HepG2 (cell line): ENCODE results near the gene RPS6KA2. TPM values are rescaled to one million over a fixed set of nuclear protein-coding genes. Genes with fewer than 3 reads are reported as not detected.

ENCODE experiments used
- DMTF1 ChIP-seq: sonication (generic); formaldehyde crosslinking; IDR thresholded peaks from 2 replicates; pipeline ENCODE4 v1.4.0; 2020; ENCODE audit warnings: mild to moderate bottlenecking, missing genetic modification reagents
- GLI4 ChIP-seq: sonication (generic); formaldehyde crosslinking; IDR thresholded peaks from 2 replicates; pipeline ENCODE4 v1.5.1; 2020; ENCODE audit warnings: missing genetic modification reagents, mild to moderate bottlenecking, moderate library complexity, borderline replicate concordance
- HDAC1 ChIP-seq: sonication (generic); formaldehyde crosslinking; IDR thresholded peaks from 2 replicates; pipeline ENCODE4 v1.5.1; 2020; ENCODE audit warnings: mild to moderate bottlenecking, missing genetic modification reagents
- LBX2 ChIP-seq: sonication (generic); formaldehyde crosslinking; IDR thresholded peaks from 2 replicates; pipeline ENCODE4 v1.5.0; 2020; ENCODE audit warnings: missing genetic modification reagents, mild to moderate bottlenecking, borderline replicate concordance
- NFE2L1 ChIP-seq: sonication (generic); formaldehyde crosslinking; IDR thresholded peaks from 2 replicates; pipeline ENCODE4 v1.4.0; 2020; ENCODE audit warnings: missing genetic modification reagents, mild to moderate bottlenecking, borderline replicate concordance
- NR2F6 ChIP-seq, 2 experiments: IDR thresholded peaks; 2 replicates each; pipeline ENCODE4 v1.6.1; 2016; ENCODE audit warnings: antibody characterized with exemption in 1 of 2, mild to moderate bottlenecking in 1 of 2
- TFAP4 ChIP-seq: sonication (generic); IDR thresholded peaks from 2 replicates; pipeline ENCODE4 v1.6.1; 2016; ENCODE audit warnings: low read depth, borderline replicate concordance
- TRIM22 ChIP-seq: fragments of 450-650 bp; IDR thresholded peaks from 2 replicates; pipeline ENCODE4 v1.6.1; 2017
- ZFP62 ChIP-seq: sonication (generic); formaldehyde crosslinking; IDR thresholded peaks from 2 replicates; pipeline ENCODE4 v1.4.0; 2020; ENCODE audit warnings: missing genetic modification reagents
- ZMYM2 ChIP-seq: sonication (generic); formaldehyde crosslinking; IDR thresholded peaks from 2 replicates; pipeline ENCODE4 v1.8.0; 2022; ENCODE audit warnings: mild to moderate bottlenecking, missing genetic modification reagents
- ZNF224 ChIP-seq: sonication (generic); formaldehyde crosslinking; IDR thresholded peaks from 2 replicates; pipeline ENCODE4 v1.5.0; 2020; ENCODE audit warnings: mild to moderate bottlenecking, missing genetic modification reagents
- ZNF570 ChIP-seq: sonication (generic); formaldehyde crosslinking; IDR thresholded peaks from 2 replicates; pipeline ENCODE4 v1.4.0; 2020; ENCODE audit warnings: mild to moderate bottlenecking, missing genetic modification reagents, borderline replicate concordance
- ZNF580 ChIP-seq: IDR thresholded peaks from 2 replicates; pipeline ENCODE4 v1.6.1; 2016; ENCODE audit warnings: low read depth, borderline replicate concordance
- ZNF766 ChIP-seq: sonication (generic); formaldehyde crosslinking; IDR thresholded peaks from 2 replicates; pipeline ENCODE4 v1.5.0; 2020; ENCODE audit warnings: missing genetic modification reagents, borderline replicate concordance
- ZNF772 ChIP-seq: sonication (generic); formaldehyde crosslinking; IDR thresholded peaks from 2 replicates; pipeline ENCODE4 v1.5.0; 2020; ENCODE audit warnings: mild to moderate bottlenecking, missing genetic modification reagents
- polyA plus RNA-seq, 8 experiments: library from polyadenylated mRNA; depleted of rRNA in 3 of 8; stranded (reverse) in 7 of 8; unstranded in 1 of 8; fragments of >200 nt; fragmentation: Illumina TruSeq in 4 of 8; extraction: Trizol in 4 of 8; gene quantifications; 2 replicates each; pipeline versions ENCODE4 v1.2.1 to v1.2.3, GENCODE V29; 2011 to 2016; ENCODE audit warnings: low read depth in 4 of 8, missing spikeins in 1 of 8, mixed read lengths in 1 of 8; ENCODE audit not compliant: insufficient read depth in 1 of 8
- total RNA-seq, 5 experiments: library from RNA; depleted of rRNA; stranded (reverse); fragments of >200 nt; fragmentation: Illumina TruSeq; extraction: Trizol; gene quantifications; 2 replicates each; pipeline ENCODE4 v1.2.3, GENCODE V29; 2016; ENCODE audit warnings: low read depth in 1 of 5
- TF ChIP-seq, protein P1 (sequence below): sonication (generic); formaldehyde crosslinking; IDR thresholded peaks from 2 replicates; pipeline ENCODE4 v1.4.0; 2020; ENCODE audit warnings: missing genetic modification reagents
- TF ChIP-seq, protein P2 (sequence below): sonication (generic); formaldehyde crosslinking; conservative IDR thresholded peaks from 2 replicates; pipeline ENCODE4 v1.5.0; 2020; ENCODE audit warnings: missing genetic modification reagents

Gene RPS6KA2
- total and polyA plus RNA-seq, 2 of the 13 experiments (the other 11 are each of a cell fraction or from before 2014, with no cell fraction given) = 0.22 to 0.38 TPM

DNA sequence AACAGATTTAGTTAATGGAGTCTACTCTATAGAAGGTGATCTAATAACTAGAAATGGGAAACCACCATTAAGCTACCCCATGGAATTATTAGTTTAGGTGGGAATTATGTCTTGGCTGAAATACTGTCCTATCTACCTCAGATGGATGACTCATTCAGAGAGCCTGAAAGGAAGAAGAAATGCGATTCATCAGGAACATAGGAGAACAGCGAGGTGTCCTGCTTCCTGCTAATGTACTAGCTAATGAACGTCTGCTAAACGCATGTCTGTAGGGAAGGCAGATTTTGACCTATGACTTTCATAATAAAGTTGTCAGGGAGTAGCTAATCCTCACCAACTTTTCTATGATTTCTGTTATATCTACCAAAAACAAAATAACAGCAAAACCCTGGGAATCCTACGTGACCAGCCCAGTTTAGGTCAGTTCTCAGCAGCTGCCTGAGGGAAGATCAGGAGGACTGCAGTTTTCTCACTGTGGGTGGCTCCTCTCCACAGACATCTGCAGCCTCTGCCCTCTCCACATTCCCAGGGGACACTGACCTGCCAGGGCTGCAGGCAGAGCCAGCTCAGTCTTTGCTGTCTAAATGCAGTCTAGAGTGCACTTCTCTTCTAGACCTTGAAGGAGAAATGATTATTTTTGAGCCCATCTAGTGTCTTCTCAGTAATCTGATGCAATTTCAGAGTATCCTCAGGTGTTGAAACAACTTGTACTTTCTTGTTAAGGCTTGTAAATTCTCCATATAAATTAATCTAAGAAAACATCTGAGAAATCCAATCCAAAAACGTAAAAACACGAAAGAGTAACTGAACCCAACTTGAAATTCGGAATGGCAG, 266.6 kb downstream of the RPS6KA2 start (continued):
- TF ChIP-seq LBX2 (CRISPR knock-in tag) (no peak), ZNF766 (no peak), ZNF580 (CRISPR knock-in tag) (no peak; the same call in 1 of the 2 replicates), NR2F6 (IDR thresholded peaks at IDR 0.05) (no peak), NR2F6 (CRISPR knock-in tag; IDR thresholded peaks at IDR 0.05) (0 out of 2 replicates have a peak, but pooled peaks have one; percentile 22), ZNF772 (no peak), NFE2L1 (CRISPR knock-in tag) (no peak), ZMYM2 (CRISPR knock-in tag) (no peak), TFAP4 (peak; percentile 20; the same call in 1 of the 2 replicates), ZNF570 (CRISPR knock-in tag) (no peak; the same call in 1 of the 2 replicates), DMTF1 (CRISPR knock-in tag) (no peak), ZNF224 (CRISPR knock-in tag) (no peak), TRIM22 (no peak), ZFP62 (CRISPR knock-in tag) (no peak), HDAC1 (CRISPR knock-in tag) (no peak), GLI4 (CRISPR knock-in tag) (no peak)
- TF ChIP-seq, protein P1, sequence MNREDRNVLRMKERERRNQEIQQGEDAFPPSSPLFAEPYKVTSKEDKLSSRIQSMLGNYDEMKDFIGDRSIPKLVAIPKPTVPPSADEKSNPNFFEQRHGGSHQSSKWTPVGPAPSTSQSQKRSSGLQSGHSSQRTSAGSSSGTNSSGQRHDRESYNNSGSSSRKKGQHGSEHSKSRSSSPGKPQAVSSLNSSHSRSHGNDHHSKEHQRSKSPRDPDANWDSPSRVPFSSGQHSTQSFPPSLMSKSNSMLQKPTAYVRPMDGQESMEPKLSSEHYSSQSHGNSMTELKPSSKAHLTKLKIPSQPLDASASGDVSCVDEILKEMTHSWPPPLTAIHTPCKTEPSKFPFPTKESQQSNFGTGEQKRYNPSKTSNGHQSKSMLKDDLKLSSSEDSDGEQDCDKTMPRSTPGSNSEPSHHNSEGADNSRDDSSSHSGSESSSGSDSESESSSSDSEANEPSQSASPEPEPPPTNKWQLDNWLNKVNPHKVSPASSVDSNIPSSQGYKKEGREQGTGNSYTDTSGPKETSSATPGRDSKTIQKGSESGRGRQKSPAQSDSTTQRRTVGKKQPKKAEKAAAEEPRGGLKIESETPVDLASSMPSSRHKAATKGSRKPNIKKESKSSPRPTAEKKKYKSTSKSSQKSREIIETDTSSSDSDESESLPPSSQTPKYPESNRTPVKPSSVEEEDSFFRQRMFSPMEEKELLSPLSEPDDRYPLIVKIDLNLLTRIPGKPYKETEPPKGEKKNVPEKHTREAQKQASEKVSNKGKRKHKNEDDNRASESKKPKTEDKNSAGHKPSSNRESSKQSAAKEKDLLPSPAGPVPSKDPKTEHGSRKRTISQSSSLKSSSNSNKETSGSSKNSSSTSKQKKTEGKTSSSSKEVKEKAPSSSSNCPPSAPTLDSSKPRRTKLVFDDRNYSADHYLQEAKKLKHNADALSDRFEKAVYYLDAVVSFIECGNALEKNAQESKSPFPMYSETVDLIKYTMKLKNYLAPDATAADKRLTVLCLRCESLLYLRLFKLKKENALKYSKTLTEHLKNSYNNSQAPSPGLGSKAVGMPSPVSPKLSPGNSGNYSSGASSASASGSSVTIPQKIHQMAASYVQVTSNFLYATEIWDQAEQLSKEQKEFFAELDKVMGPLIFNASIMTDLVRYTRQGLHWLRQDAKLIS (CRISPR knock-in tag) = peak; percentile 19; the same call in 1 of the 2 replicates
- TF ChIP-seq, protein P2, sequence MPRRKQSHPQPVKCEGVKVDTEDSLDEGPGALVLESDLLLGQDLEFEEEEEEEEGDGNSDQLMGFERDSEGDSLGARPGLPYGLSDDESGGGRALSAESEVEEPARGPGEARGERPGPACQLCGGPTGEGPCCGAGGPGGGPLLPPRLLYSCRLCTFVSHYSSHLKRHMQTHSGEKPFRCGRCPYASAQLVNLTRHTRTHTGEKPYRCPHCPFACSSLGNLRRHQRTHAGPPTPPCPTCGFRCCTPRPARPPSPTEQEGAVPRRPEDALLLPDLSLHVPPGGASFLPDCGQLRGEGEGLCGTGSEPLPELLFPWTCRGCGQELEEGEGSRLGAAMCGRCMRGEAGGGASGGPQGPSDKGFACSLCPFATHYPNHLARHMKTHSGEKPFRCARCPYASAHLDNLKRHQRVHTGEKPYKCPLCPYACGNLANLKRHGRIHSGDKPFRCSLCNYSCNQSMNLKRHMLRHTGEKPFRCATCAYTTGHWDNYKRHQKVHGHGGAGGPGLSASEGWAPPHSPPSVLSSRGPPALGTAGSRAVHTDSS = no peak
